ENCODE measurements around the gene RAD9A.

The RAD9A gene

GRCh38 chr11:67438158-67438902 lies 46.5 kb downstream of the RAD9A start:
- no peak for DNase-seq (ENCODE audit: low spot score)
- FAIRE-seq, result no peak

GRCh38 chr11:67439321-67440228 lies 47.8 kb downstream of the RAD9A start:
- peak; percentile 17 for FAIRE-seq
- DNase-seq (ENCODE audit: low spot score), result no peak

- DNase-seq (ENCODE audit: low spot score) (no peak), FAIRE-seq (no peak)
These were observed 48.7 kb downstream of the RAD9A start for GRCh38 chr11:67440229-67441097.

- FAIRE-seq (no peak), DNase-seq (ENCODE audit: low spot score) (no peak)
These were observed 49.3 kb downstream of the RAD9A start for GRCh38 chr11:67441098-67441563.

- DNase-seq (ENCODE audit: low spot score), result no peak
- no peak for FAIRE-seq
These were observed 50.1 kb downstream of the RAD9A start for GRCh38 chr11:67441731-67442351.

GRCh38 chr11:67442504-67443404 lies 51.0 kb downstream of the RAD9A start:
- FAIRE-seq (no peak), DNase-seq (ENCODE audit: low spot score) (peak; percentile 21)

- DNase-seq (ENCODE audit: low spot score) (no peak), FAIRE-seq (no peak)
These were observed 53.7 kb downstream of the RAD9A start for GRCh38 chr11:67445515-67445914.

All from urothelium cell line (cell line).